Measurements from ENCODE around the gene AMT. TPM values are rescaled to one million over a fixed set of nuclear protein-coding genes. Genes with fewer than 3 reads are reported as not detected.

AMT gene
- total and polyA plus RNA-seq, 2 experiments from 2014 or later, result 32.8 to 35.6 TPM

DNA sequence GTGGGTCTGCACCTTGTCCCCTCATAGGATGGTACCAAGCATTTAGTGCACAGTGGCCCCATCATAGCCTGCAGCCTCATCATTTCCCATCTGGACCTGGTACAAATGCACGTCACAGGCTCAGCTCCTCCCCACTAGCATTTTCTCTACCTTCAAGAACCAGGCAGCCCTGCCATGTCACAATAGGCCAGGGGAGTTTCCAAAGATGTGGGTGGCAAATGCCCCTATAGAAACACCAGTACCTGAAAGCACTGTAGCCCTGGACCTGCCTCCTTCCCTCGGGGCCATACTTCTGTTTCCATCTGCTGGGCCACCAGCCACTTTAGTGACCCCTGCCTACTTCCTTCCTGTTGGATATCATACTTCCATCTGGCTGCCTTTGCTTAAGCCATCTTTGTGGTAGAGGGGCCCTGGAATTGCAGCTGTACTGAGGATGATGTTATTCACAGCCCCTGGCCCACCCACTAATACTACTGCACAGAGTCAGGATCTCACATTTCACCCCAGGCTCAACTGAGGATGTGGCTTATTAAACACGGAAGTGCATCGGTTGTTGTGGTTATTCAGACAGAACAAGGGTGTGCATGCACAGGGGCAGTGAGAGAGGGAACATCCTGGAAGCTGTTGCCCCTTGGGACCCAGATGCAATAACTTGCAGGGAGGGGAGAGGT lies 6.2 kb downstream of the AMT start:
- Histone ChIP-seq H3K4me2 (no peak overlapping the region), H3F3A (replicated peaks; ENCODE audit: low read depth) (peaks cover 14% of the 10 kb centered on the region), H3K27me3 (ENCODE audit: insufficient read depth) (no peaks in the 10 kb centered on the region), H3K36me3 (ENCODE audit: insufficient read depth) (no peaks in the 10 kb centered on the region), H3K4me1 (ENCODE audit: insufficient read depth) (peaks cover 2% of the 10 kb centered on the region; the same call in 1 of the 2 replicates), H3K4me3 (no peak overlapping the region), H2AFZ (no peak overlapping the region), H3K27ac (ENCODE audit: low read depth) (no peak overlapping the region), H3K9me2 (ENCODE audit: insufficient read depth) (no peaks in the 10 kb centered on the region), H3K79me2 (replicated peaks; ENCODE audit: insufficient read depth) (peaks cover 3% of the 10 kb centered on the region), H4K20me1 (replicated peaks; ENCODE audit: insufficient read depth) (0 out of 2 replicates have a peak, but pooled peaks cover 2% of the 10 kb centered on the region)
- Mint-ChIP-seq H3K27me3 (ENCODE audit: insufficient read depth, low read depth, poor library complexity) (peaks cover 11% of the 10 kb centered on the region), H3K36me3 (ENCODE audit: low read depth) (peaks cover 33% of the 10 kb centered on the region), H3K4me3 (no peak overlapping the region; the same call in 2 of the 3 replicates), H3K27ac (no peak overlapping the region; the same call in none of the 2 replicates), H3K4me1 (peaks cover 19% of the 10 kb centered on the region), H3K9me3 (no peaks in the 10 kb centered on the region)
- no peak for TF ChIP-seq ZNF114 (CRISPR knock-in tag; IDR thresholded peaks at IDR 0.05)
- TF ChIP-seq, protein P1, sequence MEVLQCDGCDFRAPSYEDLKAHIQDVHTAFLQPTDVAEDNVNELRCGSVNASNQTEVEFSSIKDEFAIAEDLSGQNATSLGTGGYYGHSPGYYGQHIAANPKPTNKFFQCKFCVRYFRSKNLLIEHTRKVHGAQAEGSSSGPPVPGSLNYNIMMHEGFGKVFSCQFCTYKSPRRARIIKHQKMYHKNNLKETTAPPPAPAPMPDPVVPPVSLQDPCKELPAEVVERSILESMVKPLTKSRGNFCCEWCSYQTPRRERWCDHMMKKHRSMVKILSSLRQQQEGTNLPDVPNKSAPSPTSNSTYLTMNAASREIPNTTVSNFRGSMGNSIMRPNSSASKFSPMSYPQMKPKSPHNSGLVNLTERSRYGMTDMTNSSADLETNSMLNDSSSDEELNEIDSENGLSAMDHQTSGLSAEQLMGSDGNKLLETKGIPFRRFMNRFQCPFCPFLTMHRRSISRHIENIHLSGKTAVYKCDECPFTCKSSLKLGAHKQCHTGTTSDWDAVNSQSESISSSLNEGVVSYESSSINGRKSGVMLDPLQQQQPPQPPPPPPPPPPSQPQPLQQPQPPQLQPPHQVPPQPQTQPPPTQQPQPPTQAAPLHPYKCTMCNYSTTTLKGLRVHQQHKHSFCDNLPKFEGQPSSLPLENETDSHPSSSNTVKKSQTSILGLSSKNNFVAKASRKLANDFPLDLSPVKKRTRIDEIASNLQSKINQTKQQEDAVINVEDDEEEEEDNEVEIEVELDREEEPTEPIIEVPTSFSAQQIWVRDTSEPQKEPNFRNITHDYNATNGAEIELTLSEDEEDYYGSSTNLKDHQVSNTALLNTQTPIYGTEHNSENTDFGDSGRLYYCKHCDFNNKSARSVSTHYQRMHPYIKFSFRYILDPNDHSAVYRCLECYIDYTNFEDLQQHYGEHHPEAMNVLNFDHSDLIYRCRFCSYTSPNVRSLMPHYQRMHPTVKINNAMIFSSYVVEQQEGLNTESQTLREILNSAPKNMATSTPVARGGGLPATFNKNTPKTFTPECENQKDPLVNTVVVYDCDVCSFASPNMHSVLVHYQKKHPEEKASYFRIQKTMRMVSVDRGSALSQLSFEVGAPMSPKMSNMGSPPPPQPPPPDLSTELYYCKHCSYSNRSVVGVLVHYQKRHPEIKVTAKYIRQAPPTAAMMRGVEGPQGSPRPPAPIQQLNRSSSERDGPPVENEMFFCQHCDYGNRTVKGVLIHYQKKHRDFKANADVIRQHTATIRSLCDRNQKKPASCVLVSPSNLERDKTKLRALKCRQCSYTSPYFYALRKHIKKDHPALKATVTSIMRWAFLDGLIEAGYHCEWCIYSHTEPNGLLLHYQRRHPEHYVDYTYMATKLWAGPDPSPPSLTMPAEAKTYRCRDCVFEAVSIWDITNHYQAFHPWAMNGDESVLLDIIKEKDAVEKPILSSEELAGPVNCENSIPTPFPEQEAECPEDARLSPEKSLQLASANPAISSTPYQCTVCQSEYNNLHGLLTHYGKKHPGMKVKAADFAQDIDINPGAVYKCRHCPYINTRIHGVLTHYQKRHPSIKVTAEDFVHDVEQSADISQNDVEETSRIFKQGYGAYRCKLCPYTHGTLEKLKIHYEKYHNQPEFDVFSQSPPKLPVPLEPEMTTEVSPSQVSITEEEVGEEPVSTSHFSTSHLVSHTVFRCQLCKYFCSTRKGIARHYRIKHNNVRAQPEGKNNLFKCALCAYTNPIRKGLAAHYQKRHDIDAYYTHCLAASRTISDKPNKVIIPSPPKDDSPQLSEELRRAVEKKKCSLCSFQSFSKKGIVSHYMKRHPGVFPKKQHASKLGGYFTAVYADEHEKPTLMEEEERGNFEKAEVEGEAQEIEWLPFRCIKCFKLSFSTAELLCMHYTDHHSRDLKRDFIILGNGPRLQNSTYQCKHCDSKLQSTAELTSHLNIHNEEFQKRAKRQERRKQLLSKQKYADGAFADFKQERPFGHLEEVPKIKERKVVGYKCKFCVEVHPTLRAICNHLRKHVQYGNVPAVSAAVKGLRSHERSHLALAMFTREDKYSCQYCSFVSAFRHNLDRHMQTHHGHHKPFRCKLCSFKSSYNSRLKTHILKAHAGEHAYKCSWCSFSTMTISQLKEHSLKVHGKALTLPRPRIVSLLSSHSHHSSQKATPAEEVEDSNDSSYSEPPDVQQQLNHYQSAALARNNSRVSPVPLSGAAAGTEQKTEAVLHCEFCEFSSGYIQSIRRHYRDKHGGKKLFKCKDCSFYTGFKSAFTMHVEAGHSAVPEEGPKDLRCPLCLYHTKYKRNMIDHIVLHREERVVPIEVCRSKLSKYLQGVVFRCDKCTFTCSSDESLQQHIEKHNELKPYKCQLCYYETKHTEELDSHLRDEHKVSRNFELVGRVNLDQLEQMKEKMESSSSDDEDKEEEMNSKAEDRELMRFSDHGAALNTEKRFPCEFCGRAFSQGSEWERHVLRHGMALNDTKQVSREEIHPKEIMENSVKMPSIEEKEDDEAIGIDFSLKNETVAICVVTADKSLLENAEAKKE (CRISPR knock-in tag; IDR thresholded peaks at IDR 0.05), result no peak
- no peak for TF ChIP-seq POLR2AphosphoS5 (IDR thresholded peaks at IDR 0.05; ENCODE audit: low read depth)
- TF ChIP-seq STAT1 (IDR thresholded peaks at IDR 0.05; ENCODE audit: unreplicated experiment), result no peak
- TF ChIP-seq, protein P2, sequence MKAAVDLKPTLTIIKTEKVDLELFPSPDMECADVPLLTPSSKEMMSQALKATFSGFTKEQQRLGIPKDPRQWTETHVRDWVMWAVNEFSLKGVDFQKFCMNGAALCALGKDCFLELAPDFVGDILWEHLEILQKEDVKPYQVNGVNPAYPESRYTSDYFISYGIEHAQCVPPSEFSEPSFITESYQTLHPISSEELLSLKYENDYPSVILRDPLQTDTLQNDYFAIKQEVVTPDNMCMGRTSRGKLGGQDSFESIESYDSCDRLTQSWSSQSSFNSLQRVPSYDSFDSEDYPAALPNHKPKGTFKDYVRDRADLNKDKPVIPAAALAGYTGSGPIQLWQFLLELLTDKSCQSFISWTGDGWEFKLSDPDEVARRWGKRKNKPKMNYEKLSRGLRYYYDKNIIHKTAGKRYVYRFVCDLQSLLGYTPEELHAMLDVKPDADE (IDR thresholded peaks at IDR 0.05), result no peak
- TF ChIP-seq, protein P3, sequence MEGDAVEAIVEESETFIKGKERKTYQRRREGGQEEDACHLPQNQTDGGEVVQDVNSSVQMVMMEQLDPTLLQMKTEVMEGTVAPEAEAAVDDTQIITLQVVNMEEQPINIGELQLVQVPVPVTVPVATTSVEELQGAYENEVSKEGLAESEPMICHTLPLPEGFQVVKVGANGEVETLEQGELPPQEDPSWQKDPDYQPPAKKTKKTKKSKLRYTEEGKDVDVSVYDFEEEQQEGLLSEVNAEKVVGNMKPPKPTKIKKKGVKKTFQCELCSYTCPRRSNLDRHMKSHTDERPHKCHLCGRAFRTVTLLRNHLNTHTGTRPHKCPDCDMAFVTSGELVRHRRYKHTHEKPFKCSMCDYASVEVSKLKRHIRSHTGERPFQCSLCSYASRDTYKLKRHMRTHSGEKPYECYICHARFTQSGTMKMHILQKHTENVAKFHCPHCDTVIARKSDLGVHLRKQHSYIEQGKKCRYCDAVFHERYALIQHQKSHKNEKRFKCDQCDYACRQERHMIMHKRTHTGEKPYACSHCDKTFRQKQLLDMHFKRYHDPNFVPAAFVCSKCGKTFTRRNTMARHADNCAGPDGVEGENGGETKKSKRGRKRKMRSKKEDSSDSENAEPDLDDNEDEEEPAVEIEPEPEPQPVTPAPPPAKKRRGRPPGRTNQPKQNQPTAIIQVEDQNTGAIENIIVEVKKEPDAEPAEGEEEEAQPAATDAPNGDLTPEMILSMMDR (conservative IDR thresholded peaks at IDR 0.05; ENCODE audit: low read depth in 2 of 2), result no peak
- TF ChIP-seq NANOG (IDR thresholded peaks at IDR 0.05; ENCODE audit: borderline replicate concordance), result no peak
- TF ChIP-seq EZH2 (IDR thresholded peaks at IDR 0.05; ENCODE audit: low read depth, unreplicated experiment), result no peak
- TF ChIP-seq JUNB (IDR thresholded peaks at IDR 0.05; ENCODE audit: unreplicated experiment), result no peak
- TF ChIP-seq EZH2phosphoT487 (IDR thresholded peaks at IDR 0.05; ENCODE audit: unreplicated experiment), result no peak
- TF ChIP-seq, protein P4, sequence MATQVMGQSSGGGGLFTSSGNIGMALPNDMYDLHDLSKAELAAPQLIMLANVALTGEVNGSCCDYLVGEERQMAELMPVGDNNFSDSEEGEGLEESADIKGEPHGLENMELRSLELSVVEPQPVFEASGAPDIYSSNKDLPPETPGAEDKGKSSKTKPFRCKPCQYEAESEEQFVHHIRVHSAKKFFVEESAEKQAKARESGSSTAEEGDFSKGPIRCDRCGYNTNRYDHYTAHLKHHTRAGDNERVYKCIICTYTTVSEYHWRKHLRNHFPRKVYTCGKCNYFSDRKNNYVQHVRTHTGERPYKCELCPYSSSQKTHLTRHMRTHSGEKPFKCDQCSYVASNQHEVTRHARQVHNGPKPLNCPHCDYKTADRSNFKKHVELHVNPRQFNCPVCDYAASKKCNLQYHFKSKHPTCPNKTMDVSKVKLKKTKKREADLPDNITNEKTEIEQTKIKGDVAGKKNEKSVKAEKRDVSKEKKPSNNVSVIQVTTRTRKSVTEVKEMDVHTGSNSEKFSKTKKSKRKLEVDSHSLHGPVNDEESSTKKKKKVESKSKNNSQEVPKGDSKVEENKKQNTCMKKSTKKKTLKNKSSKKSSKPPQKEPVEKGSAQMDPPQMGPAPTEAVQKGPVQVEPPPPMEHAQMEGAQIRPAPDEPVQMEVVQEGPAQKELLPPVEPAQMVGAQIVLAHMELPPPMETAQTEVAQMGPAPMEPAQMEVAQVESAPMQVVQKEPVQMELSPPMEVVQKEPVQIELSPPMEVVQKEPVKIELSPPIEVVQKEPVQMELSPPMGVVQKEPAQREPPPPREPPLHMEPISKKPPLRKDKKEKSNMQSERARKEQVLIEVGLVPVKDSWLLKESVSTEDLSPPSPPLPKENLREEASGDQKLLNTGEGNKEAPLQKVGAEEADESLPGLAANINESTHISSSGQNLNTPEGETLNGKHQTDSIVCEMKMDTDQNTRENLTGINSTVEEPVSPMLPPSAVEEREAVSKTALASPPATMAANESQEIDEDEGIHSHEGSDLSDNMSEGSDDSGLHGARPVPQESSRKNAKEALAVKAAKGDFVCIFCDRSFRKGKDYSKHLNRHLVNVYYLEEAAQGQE (IDR thresholded peaks at IDR 0.05; ENCODE audit: unreplicated experiment), result no peak
- no peak for TF ChIP-seq ZNF331 (CRISPR knock-in tag; IDR thresholded peaks at IDR 0.05; ENCODE audit: low read depth)
- TF ChIP-seq CREB1 (CRISPR knock-in tag; IDR thresholded peaks at IDR 0.05; ENCODE audit: low read depth), result no peak
- no peak for ATAC-seq
- DNase-seq (ENCODE audit: low spot score), result no peak

All from GM23338 (cell line).